ENCODE data around the gene CBFA2T3.

The CBFA2T3 gene

DNA sequence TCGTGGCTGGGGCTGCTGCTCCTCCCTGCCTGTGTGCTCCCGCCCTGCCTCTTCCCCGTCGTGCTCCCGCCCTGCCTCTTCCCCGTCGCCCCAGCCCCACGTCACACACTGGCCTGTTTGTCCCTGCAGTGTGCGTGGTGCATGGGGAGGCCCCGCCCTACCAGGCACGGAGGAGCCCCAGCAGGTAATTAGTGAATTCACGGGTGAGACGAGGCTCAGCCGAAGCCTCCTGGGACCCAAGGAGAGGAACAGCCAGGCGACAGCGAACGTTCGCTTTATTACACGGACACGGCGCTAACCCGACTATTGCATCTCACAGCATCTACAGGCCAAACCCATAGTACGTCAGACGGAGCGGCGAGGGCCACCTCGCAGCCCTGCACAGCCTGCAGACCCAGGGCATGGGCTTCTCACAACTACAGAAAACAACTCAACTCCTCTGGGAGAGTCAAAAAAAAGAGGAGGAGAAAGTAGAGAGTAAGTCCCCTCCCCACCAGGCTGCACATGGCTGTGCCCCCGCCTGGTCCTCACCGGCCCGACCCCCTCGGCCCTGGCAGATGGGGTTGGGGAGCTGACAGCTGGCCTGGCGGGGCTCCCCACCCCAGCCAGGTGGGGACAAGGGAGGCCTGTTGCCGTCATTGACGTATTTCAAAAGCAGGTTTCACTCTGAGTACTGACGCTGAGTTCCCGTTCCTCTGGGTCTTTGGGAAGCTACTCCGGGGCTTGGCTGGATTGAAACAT lies 106.2 kb downstream of the CBFA2T3 start:
- DNase-seq, result no peak

DNA sequence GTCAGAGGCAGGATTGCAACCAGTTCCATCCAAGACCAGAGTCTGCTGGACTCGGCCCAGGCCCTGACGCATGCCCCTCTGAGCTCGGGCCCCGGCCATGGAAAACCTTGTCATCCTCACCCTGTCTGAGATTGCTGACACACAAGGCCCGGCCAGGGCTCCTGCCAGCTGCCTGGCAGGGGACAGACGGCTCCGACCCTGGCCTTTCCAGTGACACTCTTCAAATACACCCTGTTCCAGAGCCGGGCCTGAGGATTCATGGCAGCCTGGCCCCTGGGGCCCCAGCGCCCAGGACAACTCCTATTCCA lies 107.4 kb downstream of the CBFA2T3 start:
- no peak for DNase-seq

DNA sequence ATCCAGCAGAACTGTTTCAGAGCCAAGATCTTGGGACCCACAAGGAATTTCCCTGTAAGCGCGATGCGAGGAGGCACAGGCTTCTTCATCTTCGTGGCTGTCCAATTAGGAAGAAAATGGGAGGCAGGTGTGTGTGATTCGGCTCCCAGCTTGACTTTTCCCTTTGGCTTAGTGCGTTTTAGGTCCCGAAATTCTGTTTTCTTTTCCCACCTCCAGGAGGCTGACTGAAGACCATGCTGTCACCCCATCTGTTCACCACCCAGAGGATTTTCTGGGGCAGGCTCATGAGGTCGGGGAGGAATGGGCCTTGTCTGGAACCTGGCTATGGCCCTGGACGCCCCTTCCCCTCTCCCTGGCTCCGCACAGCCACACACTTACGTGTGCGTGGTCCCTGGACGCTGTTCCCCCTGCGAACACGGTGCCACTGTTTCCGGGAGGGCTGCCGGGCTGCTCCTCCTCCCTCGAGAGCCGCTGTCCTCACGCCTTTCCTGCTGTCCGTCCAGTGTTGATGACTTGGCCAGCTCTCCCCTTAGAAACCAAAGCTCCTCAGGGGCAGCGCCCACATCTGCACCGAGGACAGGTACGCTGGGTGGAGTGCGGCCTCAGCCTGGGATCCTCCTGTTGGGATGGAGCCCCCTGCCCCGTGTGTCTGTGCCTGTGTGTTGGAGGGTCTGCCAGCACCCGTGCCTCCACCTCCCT lies 107.9 kb downstream of the CBFA2T3 start:
- DNase-seq, result no peak

DNA sequence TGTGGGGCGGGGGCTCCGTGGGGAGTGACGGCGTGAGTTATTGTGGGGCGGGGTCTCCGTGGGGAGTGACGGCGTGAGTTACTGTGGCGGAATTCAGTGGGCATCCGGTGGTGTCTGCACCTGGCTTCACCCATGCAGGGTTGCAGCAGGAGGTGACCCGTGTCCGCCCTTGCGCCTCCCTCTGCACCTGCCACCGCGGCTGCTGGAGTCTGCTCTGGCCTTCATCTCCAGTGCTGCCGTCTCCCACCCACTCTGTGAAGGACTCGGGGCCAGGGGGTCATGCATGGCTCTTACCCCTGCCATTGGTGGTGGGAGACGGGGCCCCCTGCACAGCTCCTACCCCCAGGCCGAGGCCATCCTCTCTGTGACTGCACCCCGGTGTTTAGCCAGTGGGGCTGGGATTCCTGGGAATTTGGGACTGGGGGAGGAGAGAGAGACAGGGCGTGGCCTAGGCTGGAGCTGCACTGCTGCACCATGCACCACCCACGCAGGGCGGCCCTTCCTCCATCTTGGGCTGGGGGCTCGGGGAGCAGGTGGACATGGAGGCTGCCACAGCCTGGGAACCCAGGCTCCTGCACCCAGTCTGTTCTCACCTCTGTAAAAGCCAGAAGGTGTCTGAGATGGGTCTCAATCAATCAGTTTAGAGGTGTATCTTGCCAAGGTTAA lies 109.3 kb downstream of the CBFA2T3 start:
- no peak for DNase-seq

DNA sequence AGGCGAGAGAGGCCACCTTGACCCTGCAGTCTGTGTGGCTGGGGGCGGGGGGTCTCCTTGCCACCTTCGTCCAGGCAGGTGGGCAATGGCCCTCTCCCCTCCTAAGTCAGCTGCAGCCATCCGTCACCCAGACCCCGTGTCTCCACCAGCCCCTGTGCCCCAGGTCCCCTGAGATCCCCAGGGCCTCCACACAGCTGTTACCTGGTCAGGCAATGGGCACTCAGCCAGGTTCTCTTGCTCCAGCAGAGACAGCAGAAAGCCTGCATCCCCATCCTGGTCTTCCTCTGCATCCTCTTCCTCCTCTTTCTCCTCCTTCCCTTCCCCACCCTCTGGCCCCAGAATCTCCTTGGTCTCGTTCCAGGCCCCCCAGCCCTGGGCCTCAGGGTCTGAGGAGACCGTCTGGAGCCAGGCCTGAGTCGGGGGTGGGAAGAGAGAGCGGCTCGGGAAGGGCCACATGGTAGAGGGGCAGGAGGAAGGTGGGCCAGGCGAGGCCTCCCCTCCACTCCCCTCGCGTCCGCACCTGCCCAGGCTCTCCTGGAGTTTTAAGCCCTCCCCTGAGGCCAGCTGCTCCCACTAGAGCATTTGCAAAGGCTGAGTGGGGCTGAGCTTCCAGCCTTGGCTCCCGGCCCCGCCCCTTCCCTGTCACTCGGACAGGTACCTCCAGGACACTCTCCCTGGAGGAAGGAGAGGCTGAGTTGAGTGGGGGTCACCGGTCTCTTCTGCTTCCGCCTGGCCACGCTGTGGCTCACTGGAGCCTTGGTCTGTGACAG lies 110.7 kb downstream of the CBFA2T3 start, which contains the start of gene PABPN1L:
Gene PABPN1L, minus strand, starts transcription at position 510 of the 770 bp plus-strand sequence. Its CDS starts 54 bp downstream, at position 456.
- no peak for DNase-seq

DNA sequence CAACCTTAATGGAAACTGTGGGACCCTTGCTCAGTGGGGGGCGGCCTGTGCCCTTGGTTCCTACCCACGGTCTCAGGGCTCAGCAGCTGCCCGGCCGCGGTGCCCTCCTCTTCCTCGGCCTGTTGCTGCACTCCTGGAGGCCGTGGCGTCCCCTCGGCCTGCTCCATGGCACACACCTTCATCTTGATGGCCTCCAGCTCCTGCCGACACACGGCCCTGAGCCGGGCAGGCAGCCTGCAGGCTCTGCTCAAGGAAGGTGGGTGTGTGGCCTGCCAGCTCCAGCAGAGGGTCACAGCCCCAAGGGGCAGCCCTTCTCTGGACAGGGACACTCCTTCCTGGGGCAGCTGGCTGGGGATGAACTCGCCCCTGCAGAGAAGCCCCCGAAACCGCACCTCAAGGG lies 111.3 kb downstream of the CBFA2T3 start:
- DNase-seq, result no peak

DNA sequence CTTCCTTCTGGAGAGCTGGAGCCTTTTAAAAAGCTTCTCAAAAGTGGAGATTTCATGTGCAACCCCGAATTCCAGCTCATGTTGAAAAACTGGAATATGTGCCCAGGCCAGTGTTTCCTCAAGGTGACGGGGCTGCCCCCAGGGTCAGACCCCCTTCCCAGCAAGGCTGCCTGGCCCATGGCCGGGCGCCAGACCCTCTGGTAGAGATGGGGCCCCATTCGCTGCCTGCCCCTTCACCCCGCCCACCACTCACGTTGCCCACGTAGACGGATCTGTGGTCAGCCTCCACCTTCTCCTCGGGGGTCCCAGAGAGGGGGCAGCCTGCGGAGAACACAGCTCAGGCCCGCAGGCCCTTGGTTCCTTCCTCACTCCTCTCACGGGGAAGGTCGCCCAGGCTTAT lies 111.7 kb downstream of the CBFA2T3 start:
- no peak for DNase-seq

DNA sequence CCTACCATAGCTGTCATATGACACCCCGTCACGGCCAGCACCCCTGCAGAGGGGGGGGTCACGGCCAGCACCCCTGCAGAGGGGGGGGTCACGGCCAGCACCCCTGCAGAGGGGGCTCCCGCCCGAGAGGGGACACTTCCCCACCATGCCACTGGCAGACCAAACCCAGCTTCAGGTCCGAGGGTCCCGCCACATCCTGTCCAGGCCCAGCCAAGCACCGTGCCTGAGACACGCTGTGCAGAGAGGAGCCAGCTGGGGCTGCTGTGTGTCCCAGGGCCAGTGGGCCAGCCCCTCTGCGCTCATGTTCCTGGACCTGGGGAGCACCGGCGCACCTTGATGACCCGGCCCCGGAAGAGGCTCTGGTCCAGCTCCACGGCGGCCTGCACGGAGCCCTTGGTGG lies 112.5 kb downstream of the CBFA2T3 start:
- DNase-seq, result no peak

DNA sequence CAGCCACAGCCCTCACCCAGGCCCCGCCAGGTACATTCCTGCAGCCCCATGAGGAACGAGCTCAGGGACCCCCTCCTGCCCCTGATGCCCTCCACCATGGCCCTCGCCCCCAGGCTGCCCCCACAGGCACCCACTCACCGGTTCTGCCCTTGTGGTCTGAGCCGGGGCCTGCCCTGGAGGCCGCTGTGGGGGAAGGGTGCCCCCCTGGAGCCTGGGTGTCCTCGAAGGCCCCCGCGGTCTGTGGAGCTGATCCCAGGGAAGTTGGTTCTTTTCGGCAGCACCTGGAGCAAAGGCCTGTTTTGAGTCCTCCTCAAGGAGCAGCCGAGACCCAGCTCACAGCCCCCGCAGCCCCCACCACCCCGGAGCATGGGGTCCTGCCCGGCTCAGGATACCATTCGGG lies 112.9 kb downstream of the CBFA2T3 start:
- DNase-seq, result no peak

DNA sequence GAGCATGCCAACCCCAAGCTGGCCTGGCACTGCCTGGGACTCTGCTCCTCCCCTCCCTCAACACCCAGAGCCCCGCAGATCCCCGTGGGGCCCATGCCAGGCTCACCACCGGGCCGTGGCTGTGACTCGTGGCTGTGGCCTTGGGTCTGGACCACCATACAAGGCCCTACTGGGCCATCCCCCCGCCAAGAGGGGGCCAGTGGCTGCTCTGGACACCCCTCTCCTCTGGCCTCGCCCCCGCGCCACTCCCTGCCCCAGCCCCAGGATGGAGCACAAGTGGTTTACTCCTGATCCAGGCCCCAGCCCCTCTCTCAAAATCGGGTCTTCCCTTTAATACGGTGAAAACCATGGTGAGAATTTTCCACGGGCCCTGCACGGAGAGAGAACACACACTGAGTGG lies 113.6 kb downstream of the CBFA2T3 start:
- DNase-seq, result no peak

DNA sequence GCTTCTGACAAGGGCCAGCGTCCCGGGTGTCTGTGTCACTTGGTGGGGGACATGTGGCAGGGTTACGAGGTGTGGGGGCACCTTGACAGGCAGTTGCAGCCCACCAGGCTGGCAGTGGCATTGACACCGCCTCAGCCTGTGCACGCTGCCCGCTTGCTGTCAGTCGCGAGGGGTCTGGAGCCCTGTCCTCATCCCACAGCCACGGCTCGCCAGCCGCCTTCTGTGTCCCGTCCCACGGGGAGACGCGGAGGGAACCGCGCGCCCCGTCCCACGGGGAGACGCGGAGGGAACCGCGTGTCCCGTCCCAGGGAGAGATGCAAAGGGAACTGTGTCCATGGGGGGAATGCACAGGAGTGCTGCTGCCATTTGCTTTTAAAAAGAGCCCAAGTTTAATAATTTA lies 114.0 kb downstream of the CBFA2T3 start:
- DNase-seq, result no peak

DNA sequence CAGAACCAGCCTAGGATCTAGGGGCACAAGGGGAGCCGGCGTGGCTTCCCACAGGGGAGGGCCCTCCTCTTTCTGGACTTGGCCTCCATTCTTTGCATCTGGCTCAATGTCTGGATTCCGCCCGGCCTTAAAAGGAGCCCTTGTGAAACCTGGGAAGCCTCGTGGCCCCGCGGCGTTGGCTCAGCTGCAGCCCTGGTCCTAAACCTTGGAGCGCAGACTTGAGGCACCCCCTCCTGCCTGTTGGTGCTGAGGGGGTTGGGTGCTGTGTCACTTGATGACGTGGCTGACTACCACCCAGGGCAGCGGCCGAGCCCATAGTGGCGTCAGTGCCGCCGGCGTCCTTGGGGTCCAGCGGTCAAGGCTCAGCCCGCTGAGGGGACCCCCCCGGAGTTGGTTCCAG lies 115.6 kb downstream of the CBFA2T3 start:
- DNase-seq, result no peak

DNA sequence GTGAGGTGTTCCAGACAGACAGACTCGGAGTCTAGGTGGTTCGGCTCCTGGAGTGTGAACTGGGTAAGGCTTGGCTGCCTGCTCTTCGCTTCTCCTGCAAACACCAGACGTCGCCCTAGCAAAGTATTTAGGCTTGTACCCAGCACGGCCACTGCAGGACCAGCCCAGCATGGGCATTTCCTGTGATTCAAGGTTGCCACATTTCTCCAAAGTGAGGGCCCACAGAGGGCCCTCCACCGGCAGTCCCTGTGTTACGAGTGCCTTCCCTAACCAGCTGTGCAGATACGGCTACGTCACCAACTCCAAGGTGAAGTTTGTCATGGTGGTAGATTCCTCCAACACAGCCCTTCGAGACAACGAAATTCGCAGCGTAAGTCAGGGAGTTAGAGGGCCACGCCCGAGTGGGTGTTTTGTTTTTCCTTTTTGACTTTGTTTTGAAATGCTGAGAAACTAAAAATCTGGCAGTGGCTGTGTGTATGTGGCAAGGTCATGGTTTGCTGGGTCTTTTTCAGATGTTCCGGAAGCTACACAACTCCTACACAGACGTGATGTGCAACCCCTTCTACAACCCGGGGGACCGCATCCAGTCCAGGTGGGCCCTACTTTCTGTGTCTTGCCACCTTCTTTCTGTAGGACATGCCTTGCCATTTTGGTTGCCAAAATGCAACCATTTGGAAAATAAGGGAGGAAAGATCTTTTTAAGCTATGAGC lies 117.5 kb downstream of the CBFA2T3 start:
- no peak for DNase-seq

DNA sequence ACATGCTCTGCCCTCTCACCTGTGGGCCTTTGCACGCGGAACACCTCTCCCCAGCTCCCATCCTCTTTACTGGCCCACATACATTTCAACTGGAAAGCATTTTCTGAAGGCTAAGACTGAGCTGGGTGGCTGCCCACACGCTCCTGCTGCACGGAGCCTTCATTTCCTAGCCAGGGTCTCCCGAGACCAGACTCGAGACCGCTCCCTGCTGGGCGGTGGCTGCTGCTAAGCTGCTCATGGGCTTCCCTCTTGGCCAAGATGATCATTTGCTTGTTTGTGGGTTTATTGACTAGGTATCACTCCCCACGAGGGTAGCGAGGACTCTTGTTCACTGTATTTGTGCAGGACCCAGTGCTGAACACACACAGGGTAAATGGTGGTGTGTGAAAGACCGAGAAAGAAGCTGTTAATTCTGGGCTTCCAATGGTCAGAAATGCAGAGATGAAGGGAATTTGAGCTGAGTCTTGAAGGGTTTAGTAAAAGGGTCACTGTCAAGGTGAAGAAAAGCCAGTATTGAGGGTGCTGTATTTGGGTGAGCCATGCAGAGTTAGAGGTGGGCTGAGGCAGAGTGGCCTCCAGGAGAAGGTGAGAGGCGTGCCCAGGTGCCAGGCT lies 119.2 kb downstream of the CBFA2T3 start:
- DNase-seq, result peak; percentile 58

DNA sequence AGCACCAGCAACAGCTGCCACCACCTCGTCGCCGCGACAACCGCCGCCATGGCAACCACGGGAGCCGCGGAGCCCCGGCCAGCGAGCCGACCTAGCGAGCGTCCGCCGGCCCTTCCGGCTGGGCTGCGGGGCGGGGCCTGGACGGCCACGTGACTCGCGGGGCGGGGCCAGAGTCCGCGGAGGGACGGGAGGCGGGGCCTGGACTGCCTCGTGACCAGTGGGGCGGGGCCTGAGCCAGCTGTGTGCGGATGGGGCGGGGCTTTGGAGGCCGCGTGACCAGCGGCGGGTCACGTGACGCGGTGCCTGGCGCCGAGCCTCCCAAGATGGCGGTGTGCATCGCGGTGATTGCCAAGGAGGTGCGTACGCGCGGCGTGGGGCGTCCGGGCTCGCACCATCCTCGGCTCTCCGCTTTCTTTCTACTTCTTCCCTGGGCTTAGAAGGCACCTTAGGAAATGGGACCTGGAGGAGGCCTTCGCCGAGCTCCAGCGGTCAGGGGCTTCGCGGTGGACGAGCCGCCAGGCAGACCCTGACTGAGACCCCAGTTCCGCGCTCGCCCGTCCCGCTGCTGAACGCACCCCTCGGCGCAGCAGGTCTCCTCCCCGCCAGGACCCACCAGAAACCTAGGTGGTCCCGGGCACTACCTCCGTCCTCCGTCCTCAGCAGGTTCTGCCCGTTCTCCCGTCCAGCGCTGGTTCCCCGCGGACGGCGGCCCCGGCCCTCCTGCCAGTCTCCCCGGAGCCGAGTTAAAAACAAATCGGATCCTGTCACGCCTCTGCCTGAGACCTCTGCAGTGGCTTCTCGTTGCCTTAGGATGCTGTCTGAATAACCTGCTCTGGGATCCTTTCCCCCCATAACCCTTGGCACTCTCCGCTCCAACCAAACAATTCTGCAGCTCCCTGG lies 119.9 kb downstream of the CBFA2T3 start, which contains the start of the genes GALNS and TRAPPC2L:
Gene GALNS, minus strand, starts transcription at position 120 of the 900 bp plus-strand sequence. Its CDS starts 70 bp downstream, at position 50.
Gene TRAPPC2L, plus strand, starts transcription at position 300 of the 900 bp plus-strand sequence. Its CDS starts 24 bp downstream, at position 324.
- peak; percentile 83 for DNase-seq

DNA sequence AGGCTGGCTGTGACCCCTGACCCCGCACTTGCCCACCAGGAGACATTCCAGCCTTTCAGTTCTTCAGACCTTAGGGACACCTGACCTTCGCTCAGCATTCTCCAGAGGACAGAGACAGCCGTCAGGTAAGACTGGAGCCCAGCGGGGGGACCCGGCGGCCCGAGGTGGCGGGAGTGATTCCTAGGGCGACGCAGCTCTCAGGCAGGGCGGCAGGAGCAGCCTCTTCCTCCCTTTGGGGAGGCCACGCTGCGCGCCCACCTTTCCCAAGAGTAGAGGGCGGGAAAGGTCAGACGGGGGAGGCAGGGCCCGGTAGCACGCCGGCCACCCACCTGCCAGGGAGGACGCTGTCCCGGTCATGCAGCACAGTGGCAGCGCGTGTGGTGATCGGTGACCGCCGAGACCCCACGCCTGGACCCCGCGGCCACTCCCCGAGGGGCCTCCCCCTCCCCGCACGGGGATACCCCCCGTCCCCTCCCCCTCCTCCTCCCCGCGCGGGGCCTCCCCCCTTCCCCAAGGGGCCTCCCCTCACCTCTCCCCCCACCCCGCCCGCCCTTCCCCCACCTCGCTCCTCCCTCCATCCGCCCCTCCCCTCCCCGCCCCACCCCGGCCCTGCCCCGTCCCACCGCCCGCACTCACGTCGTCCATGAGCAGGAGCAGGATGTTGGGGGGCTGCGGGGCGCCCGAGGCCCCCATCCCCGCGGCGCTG lies 120.7 kb downstream of the CBFA2T3 start:
- DNase-seq, result no peak

DNA sequence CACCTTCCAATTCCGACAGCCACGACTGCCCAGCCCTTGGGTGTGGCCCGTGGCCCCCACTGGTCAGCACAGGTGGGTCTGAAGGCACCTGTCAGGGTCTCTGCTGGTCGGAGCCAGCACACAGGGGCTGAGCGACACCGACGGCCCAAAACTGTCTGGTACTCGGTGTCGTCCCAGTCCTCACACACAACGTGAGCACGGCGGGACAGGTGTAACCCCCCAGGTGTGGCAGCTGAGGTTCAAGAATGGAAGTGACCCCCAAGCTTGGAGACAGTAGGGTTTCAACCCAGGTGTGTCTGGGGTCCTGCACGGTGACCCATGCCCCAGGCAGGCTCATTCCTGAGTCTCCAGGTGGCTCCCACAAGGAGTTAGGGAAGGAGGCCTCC lies 121.3 kb downstream of the CBFA2T3 start:
- DNase-seq, result no peak

DNA sequence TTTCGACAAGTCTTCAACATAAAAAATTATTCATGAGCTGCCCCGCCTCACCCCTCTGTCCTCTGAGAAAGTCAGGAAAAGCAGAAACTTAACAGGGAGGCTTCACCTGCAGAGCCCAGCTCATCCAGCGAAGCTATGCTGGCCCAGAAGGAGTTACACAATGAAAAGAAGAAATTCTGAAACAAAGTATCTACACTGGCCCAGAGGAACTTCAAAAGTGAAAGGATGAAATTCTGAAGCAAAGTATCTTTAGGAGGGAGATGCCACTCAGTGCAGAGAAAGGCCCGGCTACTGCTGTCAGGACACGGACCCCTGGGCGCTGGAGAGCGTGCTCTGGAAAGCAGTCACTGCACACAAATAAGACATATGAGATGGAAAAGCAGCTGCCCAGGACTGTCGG lies 121.8 kb downstream of the CBFA2T3 start:
- DNase-seq, result no peak

DNA sequence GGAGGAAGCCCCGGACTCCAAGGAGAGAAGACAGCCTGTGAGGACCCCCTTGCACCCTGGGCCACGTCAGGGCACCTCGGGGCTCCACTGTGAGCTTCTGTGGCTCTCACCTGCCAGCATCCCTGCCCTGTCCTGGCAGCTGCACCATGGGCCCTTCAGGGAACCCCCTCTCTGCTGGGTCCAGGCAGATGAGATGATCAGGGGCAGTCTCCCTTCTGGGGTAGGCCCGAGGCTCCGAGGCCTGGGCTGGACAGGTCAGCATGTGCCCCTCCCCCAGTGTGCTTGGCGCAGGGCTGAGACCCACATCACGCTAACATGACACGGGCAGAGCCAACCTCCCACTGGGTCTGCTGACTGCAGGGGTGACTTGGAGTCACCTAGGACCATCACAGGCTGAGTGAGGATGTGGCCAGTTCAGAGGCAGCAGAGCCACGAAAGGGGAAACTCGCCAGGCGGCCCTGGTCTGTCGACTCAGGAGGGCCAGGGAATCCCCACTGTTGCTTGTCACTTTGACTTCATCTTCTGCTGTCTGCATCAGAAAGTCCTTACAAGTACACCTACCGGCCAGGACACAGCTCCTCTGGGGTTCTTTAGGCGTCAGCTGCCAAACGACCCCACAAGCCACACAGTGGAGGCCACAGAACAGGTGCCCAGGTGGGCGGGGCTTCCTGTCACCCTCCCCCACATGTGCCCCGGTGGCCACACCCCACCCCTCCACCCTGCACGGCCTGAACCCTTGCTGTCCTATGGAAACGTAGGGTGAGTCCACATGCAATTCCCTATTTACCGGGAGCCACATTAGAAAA lies 122.5 kb downstream of the CBFA2T3 start:
- no peak for DNase-seq

All from SHP77 treated with DMSO at 0.1 percent for 48 hours (cell line).